ENCODE measurements around the gene MRPL49. TPM values are rescaled to one million over a fixed set of nuclear protein-coding genes. Genes with fewer than 3 reads are reported as not detected.
"Not testable (repeated sequence)": the region's sequence is repeated elsewhere in the genome, so short reads cannot be mapped to it uniquely, and the experiment has no call there.

MRPL49 gene
- total RNA-seq, 2 experiments from 2014 or later = 50.7 to 53.6 TPM

- H3K36me3 Mint-ChIP-seq = peaks cover 4% of the 10 kb centered on the region
- H3K27me3 Mint-ChIP-seq = no peaks in the 10 kb centered on the region
- H3K4me1 Mint-ChIP-seq = peaks cover 29% of the 10 kb centered on the region
- peak; percentile 91 for ATAC-seq (ENCODE audit: low read depth)
- H3K27ac Mint-ChIP-seq = peak overlapping the region; percentile 100
- peak overlapping the region; percentile 99 for H3K4me3 Mint-ChIP-seq
- no peaks in the 10 kb centered on the region for H3K9me3 Mint-ChIP-seq
- POLR2A ChIA-PET = interaction anchor here (0.6 to 3.8 kb wide), 20 partner anchors 10 to 364 kb away, joined by 3 to 62 read pairs (median 4); partner anchors contain the start of genes ARL2, CAPN1, DPF2 and FAU
- DNase-seq = peak; percentile 76
Observed at GRCh38 chr11:65134952-65135632, 13.0 kb downstream of the MRPL49 start.

GRCh38 chr11:65135633-65136145 lies 13.6 kb downstream of the MRPL49 start:
- peak overlapping the region; percentile 100 for H3K27ac Mint-ChIP-seq
- H3K36me3 Mint-ChIP-seq = peaks cover 4% of the 10 kb centered on the region
- H3K4me1 Mint-ChIP-seq = peaks cover 29% of the 10 kb centered on the region
- DNase-seq = no peak
- H3K4me3 Mint-ChIP-seq = peak overlapping the region; percentile 99
- H3K9me3 Mint-ChIP-seq = no peaks in the 10 kb centered on the region
- POLR2A ChIA-PET = interaction anchor here (0.6 to 3.8 kb wide), 20 partner anchors 8 to 363 kb away, joined by 3 to 62 read pairs (median 4); partner anchors contain the start of genes ARL2, CAPN1, DPF2 and FAU
- ATAC-seq (ENCODE audit: low read depth) = no peak
- peaks cover 5% of the 10 kb centered on the region for H3K27me3 Mint-ChIP-seq

GRCh38 chr11:65136515-65137096 lies 14.5 kb downstream of the MRPL49 start:
- POLR2A ChIA-PET = interaction anchor here (0.6 to 3.8 kb wide), 6 partner anchors 7 to 151 kb away, joined by 3 to 62 read pairs (median 7); partner anchors contain the start of genes CAPN1, FAU, MRPL49 and POLA2

GRCh38 chr11:65141896-65142494 lies 19.9 kb downstream of the MRPL49 start:
- Mint-ChIP-seq H3K27me3 (peaks cover 17% of the 10 kb centered on the region), H3K27ac (no peak overlapping the region)

More at GRCh38 chr11:65136515-65137096, 14.5 kb downstream of the MRPL49 start:
- H3K36me3 Mint-ChIP-seq = peaks cover 4% of the 10 kb centered on the region
- H3K27ac Mint-ChIP-seq = peak overlapping the region; percentile 82
- peaks cover 26% of the 10 kb centered on the region for H3K4me1 Mint-ChIP-seq
- ATAC-seq (ENCODE audit: low read depth) = no peak
- peak overlapping the region; percentile 67 for H3K4me3 Mint-ChIP-seq
- DNase-seq = peak; percentile 17
- H3K9me3 Mint-ChIP-seq = no peaks in the 10 kb centered on the region
- H3K27me3 Mint-ChIP-seq = peaks cover 10% of the 10 kb centered on the region

GRCh38 chr11:65147352-65148075 lies 25.4 kb downstream of the MRPL49 start:
- DNase-seq (no peak), ATAC-seq (ENCODE audit: low read depth) (no peak)
- POLR2A ChIA-PET = interaction anchor here (1.1 kb wide), 1 partner anchor 13 kb away, joined by 4 read pairs; the partner anchor contains the start of gene SYVN1
- H3K27me3 Mint-ChIP-seq = peaks cover 5% of the 10 kb centered on the region
- no peaks in the 10 kb centered on the region for H3K36me3 Mint-ChIP-seq
- no peak overlapping the region for H3K27ac Mint-ChIP-seq
- H3K4me3 Mint-ChIP-seq = no peak overlapping the region
- H3K9me3 Mint-ChIP-seq = no peaks in the 10 kb centered on the region
- H3K4me1 Mint-ChIP-seq = peaks cover 16% of the 10 kb centered on the region

More at GRCh38 chr11:65141896-65142494, 19.9 kb downstream of the MRPL49 start:
- Mint-ChIP-seq H3K9me3 (no peaks in the 10 kb centered on the region), H3K4me3 (no peak overlapping the region), H3K36me3 (no peaks in the 10 kb centered on the region), H3K4me1 (no peaks in the 10 kb centered on the region)
- no peak for DNase-seq
- no peak for ATAC-seq (ENCODE audit: low read depth)
- POLR2A ChIA-PET = no interaction called here

- H3K4me1 Mint-ChIP-seq = peaks cover 19% of the 10 kb centered on the region
- H3K27me3 Mint-ChIP-seq = peaks cover 9% of the 10 kb centered on the region
- no peaks in the 10 kb centered on the region for H3K9me3 Mint-ChIP-seq
- POLR2A ChIA-PET = no interaction called here
- no peak overlapping the region for H3K27ac Mint-ChIP-seq
- DNase-seq (no peak), ATAC-seq (ENCODE audit: low read depth) (no peak)
- H3K4me3 Mint-ChIP-seq = no peak overlapping the region
- no peaks in the 10 kb centered on the region for H3K36me3 Mint-ChIP-seq
Observed at GRCh38 chr11:65148657-65149056, 26.5 kb downstream of the MRPL49 start.

GRCh38 chr11:65150131-65150508 lies 28.0 kb downstream of the MRPL49 start:
- H3K27me3 Mint-ChIP-seq; DNase-seq; H3K27ac Mint-ChIP-seq; H3K4me3 Mint-ChIP-seq; ATAC-seq (ENCODE audit: low read depth); H3K36me3 Mint-ChIP-seq; H3K9me3 Mint-ChIP-seq: not testable (repeated sequence)
- POLR2A ChIA-PET = interaction anchor here (0.7 kb wide), 1 partner anchor 19 kb away, joined by 3 read pairs; no protein-coding TSS in a partner anchor
- H3K4me1 Mint-ChIP-seq = peaks cover 19% of the 10 kb centered on the region

- Mint-ChIP-seq H3K4me1 (peaks cover 19% of the 10 kb centered on the region), H3K27ac (no peak overlapping the region), H3K36me3 (no peaks in the 10 kb centered on the region), H3K27me3 (peaks cover 9% of the 10 kb centered on the region), H3K9me3 (no peaks in the 10 kb centered on the region), H3K4me3 (no peak overlapping the region)
- peak; percentile 60 for ATAC-seq (ENCODE audit: low read depth)
- POLR2A ChIA-PET = interaction anchor here (0.7 kb wide), 1 partner anchor 20 kb away, joined by 3 read pairs; no protein-coding TSS in a partner anchor
- DNase-seq = no peak
Observed at GRCh38 chr11:65150509-65151299, 28.6 kb downstream of the MRPL49 start.

- peaks cover 6% of the 10 kb centered on the region for H3K27me3 Mint-ChIP-seq
- no peaks in the 10 kb centered on the region for H3K36me3 Mint-ChIP-seq
- H3K9me3 Mint-ChIP-seq = no peaks in the 10 kb centered on the region
- H3K4me3 Mint-ChIP-seq = no peak overlapping the region
- no peak overlapping the region for H3K27ac Mint-ChIP-seq
- POLR2A ChIA-PET = no interaction called here
- peaks cover 19% of the 10 kb centered on the region for H3K4me1 Mint-ChIP-seq
- DNase-seq (no peak), ATAC-seq (ENCODE audit: low read depth) (no peak)
Observed at GRCh38 chr11:65151331-65151899, 29.3 kb downstream of the MRPL49 start.

GRCh38 chr11:65152122-65152521 lies 30.0 kb downstream of the MRPL49 start:
- Mint-ChIP-seq H3K4me1 (peaks cover 23% of the 10 kb centered on the region), H3K27ac (peak overlapping the region; percentile 27), H3K9me3 (no peaks in the 10 kb centered on the region), H3K4me3 (no peak overlapping the region), H3K27me3 (peaks cover 8% of the 10 kb centered on the region), H3K36me3 (no peaks in the 10 kb centered on the region)
- POLR2A ChIA-PET = no interaction called here
- ATAC-seq (ENCODE audit: low read depth) (no peak), DNase-seq (no peak)

- ATAC-seq (ENCODE audit: low read depth) = no peak
- POLR2A ChIA-PET = no interaction called here
- Mint-ChIP-seq H3K36me3 (no peaks in the 10 kb centered on the region), H3K27ac (no peak overlapping the region), H3K4me1 (peaks cover 22% of the 10 kb centered on the region), H3K27me3 (peaks cover 14% of the 10 kb centered on the region), H3K4me3 (no peak overlapping the region), H3K9me3 (no peaks in the 10 kb centered on the region)
- no peak for DNase-seq
Observed at GRCh38 chr11:65156256-65156655, 34.1 kb downstream of the MRPL49 start.

GRCh38 chr11:65156926-65157325 lies 34.8 kb downstream of the MRPL49 start:
- peaks cover 20% of the 10 kb centered on the region for H3K4me1 Mint-ChIP-seq
- no peak overlapping the region for H3K4me3 Mint-ChIP-seq
- H3K36me3 Mint-ChIP-seq = no peaks in the 10 kb centered on the region
- POLR2A ChIA-PET = interaction anchor here (1.5 kb wide), 1 partner anchor 21 kb away, joined by 5 read pairs; no protein-coding TSS in a partner anchor
- ATAC-seq (ENCODE audit: low read depth) = no peak
- DNase-seq = no peak
- H3K27ac Mint-ChIP-seq = peak overlapping the region; percentile 54
- peaks cover 12% of the 10 kb centered on the region for H3K27me3 Mint-ChIP-seq
- no peaks in the 10 kb centered on the region for H3K9me3 Mint-ChIP-seq
